GM19193 (cell line): ENCODE measurements around the gene PLCB4.

Experiments
- POLR2A ChIP-seq: IDR thresholded peaks from 4 replicates; pipeline ENCODE4 v1.6.1; 2011; ENCODE audit not compliant: insufficient read depth, insufficient read length; ENCODE audit errors: extremely low read depth

The PLCB4 gene

DNA sequence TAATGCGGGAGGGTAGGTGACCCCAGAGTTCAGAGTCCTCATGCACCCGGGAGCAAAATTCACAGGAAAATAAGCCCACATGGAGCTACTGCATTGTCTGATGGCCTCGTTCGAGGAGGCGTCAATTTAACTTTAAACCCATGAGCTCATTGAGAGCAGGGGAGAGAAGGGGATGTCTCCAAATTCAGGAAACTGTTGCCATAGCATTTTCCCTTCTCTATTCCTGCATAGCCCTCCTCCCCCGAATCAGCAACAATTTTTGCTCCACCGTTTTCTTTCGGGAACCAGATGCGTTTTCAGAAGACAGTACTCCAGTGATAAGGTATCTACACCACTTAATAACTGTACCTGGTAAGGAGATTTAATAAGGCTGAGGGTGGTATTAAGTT, 445.2 kb downstream of the PLCB4 start:
- no peak for TF ChIP-seq POLR2A

DNA sequence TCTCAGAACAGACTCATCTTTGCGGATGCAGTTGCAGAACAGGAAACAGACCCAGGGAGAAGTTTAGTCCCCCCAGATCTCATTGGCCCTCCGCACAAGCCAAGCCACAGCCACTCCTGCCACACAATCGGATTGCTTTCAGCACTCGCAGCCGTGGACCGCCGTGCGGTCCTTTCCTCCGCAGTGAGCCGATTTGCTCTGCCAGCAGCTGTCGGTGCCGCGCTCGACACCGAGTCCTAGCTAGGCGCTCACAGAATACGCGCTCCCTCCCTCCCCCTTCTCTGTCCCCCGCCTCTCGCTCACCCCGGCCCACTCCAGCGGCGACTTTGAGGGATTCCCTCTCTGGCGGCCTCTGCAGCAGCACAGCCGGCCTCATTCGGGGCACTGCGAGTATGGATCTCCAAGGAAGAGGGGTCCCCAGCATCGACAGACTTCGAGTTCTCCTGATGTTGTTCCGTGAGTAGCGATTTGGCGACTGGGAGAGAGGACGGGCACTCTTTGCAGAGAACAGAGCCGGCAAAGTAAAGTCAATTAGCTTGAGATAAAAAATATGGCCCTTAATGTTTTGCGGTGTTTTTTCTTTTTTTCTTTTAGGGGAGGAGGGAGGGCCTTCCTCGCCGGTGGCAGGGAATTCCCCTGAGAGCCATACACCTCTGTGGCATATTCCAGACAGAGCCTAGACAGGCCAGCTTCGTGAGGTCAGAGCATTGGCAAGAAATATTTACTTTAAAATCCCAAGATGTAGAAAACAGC, 445.8 kb downstream of the PLCB4 start, which contains the start of gene LAMP5:
Gene LAMP5 (plus strand): TSS at position 130 of the 753 bp plus-strand sequence. CDS start 263 bp downstream, at position 393.
- no peak for TF ChIP-seq POLR2A

DNA sequence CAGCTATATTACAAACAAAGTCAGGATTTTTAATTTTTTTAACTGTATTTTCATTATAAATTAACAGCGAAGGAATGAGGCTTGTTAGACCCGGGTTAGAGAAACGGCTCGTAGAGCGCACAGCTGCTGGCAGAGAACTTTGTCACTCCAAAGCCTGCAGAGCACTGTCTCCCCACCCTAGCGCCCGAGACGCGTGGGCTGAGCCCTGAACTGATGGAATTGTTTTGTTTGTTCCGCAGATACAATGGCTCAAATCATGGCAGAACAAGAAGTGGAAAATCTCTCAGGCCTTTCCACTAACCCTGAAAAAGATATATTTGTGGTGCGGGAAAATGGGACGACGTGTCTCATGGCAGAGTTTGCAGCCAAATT, 446.3 kb downstream of the PLCB4 start:
- no peak for TF ChIP-seq POLR2A

DNA sequence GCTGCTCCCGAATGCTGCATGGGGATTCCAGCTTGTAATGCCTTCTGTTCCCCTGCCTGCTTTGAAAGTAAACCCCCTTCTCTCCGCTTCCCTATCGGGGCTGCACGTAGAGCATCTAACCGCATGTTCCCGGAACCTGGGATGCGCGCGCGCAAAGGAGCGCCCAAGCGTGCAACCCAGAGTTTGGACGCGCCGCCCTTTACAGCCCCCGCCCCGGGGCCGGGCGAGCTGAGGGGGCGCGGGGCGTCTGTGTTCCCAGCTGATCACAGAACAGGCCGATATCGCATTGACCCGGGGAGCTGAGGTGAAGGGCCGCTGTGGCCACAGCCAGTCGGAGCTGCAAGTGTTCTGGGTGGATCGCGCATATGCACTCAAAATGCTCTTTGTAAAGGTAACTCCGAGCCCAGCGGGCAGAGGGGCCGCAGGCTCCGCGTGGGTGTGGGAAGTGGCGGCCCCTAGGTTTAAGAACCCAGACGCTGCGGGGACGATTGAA, 446.9 kb downstream of the PLCB4 start:
- TF ChIP-seq POLR2A = no peak

DNA sequence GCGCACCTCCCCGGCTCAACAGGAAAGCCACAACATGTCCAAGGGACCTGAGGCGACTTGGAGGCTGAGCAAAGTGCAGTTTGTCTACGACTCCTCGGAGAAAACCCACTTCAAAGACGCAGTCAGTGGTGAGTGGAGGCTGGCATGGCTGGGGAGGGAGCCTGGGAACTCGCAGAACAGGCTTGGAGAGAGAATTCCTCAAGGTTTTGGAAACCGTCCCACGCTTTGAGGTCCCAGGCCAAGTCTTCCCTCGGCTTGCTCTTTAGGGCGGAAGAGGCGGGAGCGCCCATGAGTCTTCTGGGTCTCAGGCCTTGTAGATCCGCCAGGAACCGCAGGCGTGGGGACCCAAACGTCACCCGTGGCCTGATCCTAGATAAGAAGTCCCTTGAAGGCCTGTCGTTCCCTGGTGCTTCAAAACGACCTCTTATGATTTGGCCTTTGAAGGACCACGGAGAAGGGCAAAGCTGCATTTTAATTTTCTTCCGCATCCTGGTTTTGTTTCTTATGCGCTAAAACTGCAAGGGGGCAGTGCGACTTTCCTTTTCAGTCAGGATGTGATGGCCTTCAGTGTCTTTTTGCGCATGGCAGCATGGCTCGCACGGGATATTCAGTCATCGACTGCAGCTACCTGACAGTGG, 447.5 kb downstream of the PLCB4 start:
- TF ChIP-seq POLR2A = no peak

DNA sequence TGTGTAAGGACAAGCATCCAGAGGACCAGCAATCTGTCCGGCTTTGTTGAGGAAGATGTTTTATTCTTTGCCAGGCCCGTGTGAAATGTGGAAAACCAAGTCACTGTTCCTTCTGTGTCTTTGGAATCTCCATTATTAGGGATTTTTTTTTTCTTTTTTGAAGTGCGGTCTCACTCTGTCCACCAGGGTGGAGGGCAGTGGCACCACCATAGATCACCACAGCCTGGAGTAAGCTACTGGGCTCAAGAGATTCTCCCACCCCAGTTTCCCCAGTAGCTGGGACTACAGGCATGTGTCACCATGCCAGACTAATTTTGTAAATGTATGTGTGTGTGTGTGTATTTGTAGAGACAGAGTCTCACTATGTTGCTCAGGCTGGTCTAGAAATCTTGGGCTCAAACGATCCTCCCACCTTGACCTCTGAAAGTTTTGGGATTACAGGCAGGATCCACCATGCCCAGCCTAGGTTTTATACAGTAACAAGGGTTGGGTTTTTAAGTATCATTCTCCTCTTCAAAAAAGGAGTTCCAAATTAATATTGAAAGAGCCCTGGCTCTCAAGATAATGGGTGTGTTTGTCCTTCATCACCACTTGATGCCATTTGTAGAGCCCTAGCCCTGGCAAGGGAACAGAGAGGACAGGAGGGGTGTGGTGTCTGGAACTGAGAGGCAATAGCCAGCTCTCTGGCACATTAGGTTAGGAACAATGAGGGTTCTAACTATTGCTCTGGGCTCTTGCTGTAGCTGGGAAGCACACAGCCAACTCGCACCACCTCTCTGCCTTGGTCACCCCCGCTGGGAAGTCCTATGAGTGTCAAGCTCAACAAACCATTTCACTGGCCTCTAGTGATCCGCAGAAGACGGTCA, 448.6 kb downstream of the PLCB4 start:
- TF ChIP-seq POLR2A = no peak

DNA sequence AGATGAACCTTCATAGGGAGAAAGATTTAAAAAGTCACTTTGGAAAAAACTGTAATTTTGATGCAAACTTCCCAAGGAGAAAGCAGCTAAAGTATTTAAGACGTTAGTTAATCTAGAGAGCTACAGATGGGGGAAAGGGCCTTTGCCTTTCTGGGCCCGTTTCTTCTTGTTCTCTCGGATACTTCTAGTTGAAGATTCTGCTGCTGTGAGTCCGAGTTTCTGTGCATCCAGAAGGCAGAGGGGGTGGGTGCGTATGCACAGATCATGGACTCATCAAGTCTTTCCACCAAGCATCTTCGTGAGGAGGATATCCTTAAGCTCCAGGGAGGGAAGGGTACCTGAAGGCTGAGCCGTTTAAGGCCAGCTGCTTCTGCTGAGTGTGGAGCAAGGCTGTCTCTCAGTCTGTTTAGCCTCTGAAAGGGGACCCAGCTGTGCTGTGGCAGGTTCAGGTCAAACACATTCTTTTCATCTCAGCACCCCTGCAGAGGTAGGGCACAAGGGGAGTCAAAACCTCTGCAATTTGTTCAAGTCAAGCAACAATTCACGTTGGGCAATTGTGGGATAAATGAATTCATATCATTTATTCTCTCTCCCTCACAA, 449.8 kb downstream of the PLCB4 start:
- no peak for TF ChIP-seq POLR2A

DNA sequence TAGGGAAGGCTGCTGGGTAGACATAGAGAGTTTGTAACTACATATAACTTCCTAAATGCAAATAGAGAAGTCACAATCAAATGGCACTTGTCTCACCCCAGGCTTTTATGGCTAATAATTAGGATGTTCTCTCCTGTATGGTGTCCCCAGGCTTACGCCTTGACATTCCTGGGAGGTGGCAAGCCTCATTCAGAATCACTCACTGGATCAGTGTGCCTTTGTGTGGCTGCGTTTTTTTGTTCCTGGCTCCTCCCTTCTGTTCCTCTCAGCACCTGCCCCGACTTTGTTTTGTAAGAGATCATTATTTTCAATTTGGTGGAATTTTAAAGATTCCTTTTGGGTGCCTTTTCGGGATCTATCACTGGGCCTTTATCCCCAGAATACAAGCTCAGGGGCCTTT, 451.2 kb downstream of the PLCB4 start:
- TF ChIP-seq POLR2A = no peak

DNA sequence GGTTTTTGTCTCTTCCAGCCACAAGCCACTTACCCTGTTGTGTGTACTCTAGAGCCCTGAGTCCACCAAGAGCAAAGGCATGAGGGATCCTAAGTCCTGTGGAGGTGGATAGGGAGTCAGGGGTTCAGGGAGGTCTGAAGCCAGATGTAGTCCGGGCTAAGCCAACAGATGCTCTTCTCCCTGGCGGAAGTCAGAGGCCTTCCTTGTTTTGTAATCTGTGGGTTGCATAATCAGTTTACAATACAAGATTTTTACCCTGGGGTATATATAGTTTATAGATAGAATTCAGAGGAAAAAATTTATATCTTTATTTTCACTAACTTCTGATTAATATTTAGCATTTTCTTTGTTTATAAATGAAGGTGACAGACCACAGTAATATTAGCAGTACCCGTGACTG, 454.7 kb downstream of the PLCB4 start:
- TF ChIP-seq POLR2A = no peak
